WERI-Rb-1 (cell line): ENCODE results near the gene IFNA13.

Source experiments
- DNase-seq: peaks from one replicate; pipeline ENCODE4 v3.0.0-alpha.2; 2020
- H3K27ac ChIP-seq: fragments of 250-450 bp; sonication (Bioruptor Pico); 2 replicates; pipeline ENCODE4 v1.5.1; 2020; ENCODE audit warnings: mild to moderate bottlenecking, moderate library complexity
- H3K27me3 ChIP-seq: fragments of 250-450 bp; sonication (Bioruptor Pico); 2 replicates; pipeline ENCODE4 v1.5.1; 2021; ENCODE audit warnings: mild to moderate bottlenecking, low read depth, moderate library complexity; ENCODE audit not compliant: insufficient read depth, severe bottlenecking
- H3K36me3 ChIP-seq: fragments of 250-450 bp; sonication (Bioruptor Pico); 2 replicates; pipeline ENCODE4 v1.5.1; 2020; ENCODE audit warnings: mild to moderate bottlenecking, moderate library complexity
- H3K4me3 ChIP-seq: 2 replicates; pipeline ENCODE4 v1.5.1; 2011; ENCODE audit warnings: low read depth, mild to moderate bottlenecking, control low read depth, low read length
- H3K9me3 ChIP-seq: fragments of 250-450 bp; sonication (Bioruptor Pico); 2 replicates; pipeline ENCODE4 v1.5.1; 2021; ENCODE audit warnings: mild to moderate bottlenecking, moderate library complexity; ENCODE audit not compliant: severe bottlenecking
- CTCF ChIP-seq: IDR thresholded peaks from 2 replicates; pipeline ENCODE4 v1.5.1; 2011; ENCODE audit warnings: low read depth, mild to moderate bottlenecking, control low read depth, inconsistent platforms, low read length

IFNA13 gene

DNA sequence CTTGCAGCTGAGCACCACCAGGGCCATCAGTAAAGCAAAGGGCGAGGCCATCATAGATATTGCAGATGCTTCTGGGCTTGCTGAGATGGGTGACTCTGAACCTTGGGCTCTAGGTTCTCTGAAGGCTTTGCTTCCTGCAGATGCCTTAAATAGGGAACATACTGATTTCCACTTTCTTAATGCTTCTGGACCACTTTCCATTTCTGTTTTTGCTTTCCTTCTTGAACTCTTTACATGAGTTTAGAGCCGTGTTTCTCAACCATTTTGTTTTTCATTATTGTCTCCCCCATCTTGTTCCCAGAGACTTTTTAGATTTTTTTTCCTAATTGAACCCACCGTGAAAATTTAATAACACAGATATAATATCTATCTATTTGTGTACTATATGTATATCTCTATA, at the start of gene IFNA13:
TSS of gene IFNA13 (minus strand) at position 101 of the 400 bp plus-strand sequence. CDS start at position 54, 47 bp downstream.
- peaks cover 13% of the 10 kb centered on the region for H3K27me3 ChIP-seq
- TF ChIP-seq CTCF, result no peak

GRCh38 chr9:21415493-21416267, 47.8 kb upstream of the IFNA13 start:
- Histone ChIP-seq H3K4me3 (no peak overlapping the region), H3K27ac (no peak overlapping the region), H3K9me3 (no peaks in the 10 kb centered on the region), H3K36me3 (no peaks in the 10 kb centered on the region), H3K27me3 (peaks cover 16% of the 10 kb centered on the region)
- TF ChIP-seq CTCF, result no peak
- no peak for DNase-seq

More for the DNA sequence above, at the start of gene IFNA13:
- DNase-seq, result no peak
- Histone ChIP-seq H3K4me3 (no peak within 1 kb of the TSS), H3K36me3 (no peaks in the 10 kb centered on the region), H3K27ac (no peak within 1 kb of the TSS), H3K9me3 (no peaks in the 10 kb centered on the region)

- DNase-seq, result no peak
- no peak for TF ChIP-seq CTCF
- Histone ChIP-seq H3K36me3 (no peaks in the 10 kb centered on the region), H3K27ac (no peak overlapping the region), H3K27me3 (peaks cover 19% of the 10 kb centered on the region), H3K9me3 (no peaks in the 10 kb centered on the region), H3K4me3 (no peak overlapping the region)
These were observed 46.5 kb upstream of the IFNA13 start for GRCh38 chr9:21414220-21414940.

- TF ChIP-seq CTCF, result peak; percentile 62
- H3K36me3 ChIP-seq, result no peaks in the 10 kb centered on the region
- peaks cover 15% of the 10 kb centered on the region for H3K27me3 ChIP-seq
- no peak overlapping the region for H3K4me3 ChIP-seq
- no peak for DNase-seq
- H3K9me3 ChIP-seq, result no peaks in the 10 kb centered on the region
- no peak overlapping the region for H3K27ac ChIP-seq
These were observed 45.8 kb upstream of the IFNA13 start for GRCh38 chr9:21413624-21414023.

DNA sequence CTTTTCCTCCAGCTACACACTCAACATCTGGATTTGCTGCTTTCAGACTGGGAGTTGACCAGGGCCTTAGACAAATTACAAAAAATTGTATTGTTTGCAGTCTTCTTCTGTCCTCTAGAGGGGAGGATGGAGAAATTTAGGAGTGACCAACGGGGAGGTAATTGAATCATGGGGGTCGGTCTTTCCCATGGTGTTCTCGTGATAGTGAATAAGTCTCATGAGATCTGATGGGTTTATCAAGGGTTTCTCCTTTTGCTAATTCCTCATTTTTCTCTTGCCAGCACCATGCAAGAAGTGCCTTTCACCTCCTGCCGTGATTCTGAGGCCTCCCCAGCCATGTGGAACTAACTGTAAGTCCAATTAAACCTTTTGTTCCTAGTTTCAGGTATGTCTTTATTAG, 45.3 kb upstream of the IFNA13 start:
- Histone ChIP-seq H3K27me3 (peaks cover 15% of the 10 kb centered on the region), H3K9me3 (no peaks in the 10 kb centered on the region), H3K27ac (no peak overlapping the region), H3K36me3 (no peaks in the 10 kb centered on the region), H3K4me3 (no peak overlapping the region)
- TF ChIP-seq CTCF, result no peak
- DNase-seq, result no peak
